GM23248 (cell line): ENCODE measurements around the gene ELMO1. TPM values are rescaled to one million over a fixed set of nuclear protein-coding genes. Genes with fewer than 3 reads are reported as not detected.
A peak's percentile ranks its signal among the peaks of the same experiment; 100 is the strongest.

ENCODE experiments used
- DNase-seq: peaks from one replicate; pipeline ENCODE4 v3.0.0-alpha.2; 2015
- H2AFZ ChIP-seq: fragments of 200-600 bp; sonication (generic); 2 replicates; pipeline ENCODE4 v1.6.1; 2016; ENCODE audit warnings: antibody characterized with exemption
- H3F3A ChIP-seq: fragments of 200-600 bp; sonication (generic); 2 replicates; pipeline ENCODE4 v1.6.1; 2016; ENCODE audit warnings: mild to moderate bottlenecking, antibody characterized with exemption, mixed run types; ENCODE audit not compliant: insufficient read depth
- H3K27ac ChIP-seq: fragments of 200-600 bp; sonication (generic); 2 replicates; pipeline ENCODE4 v1.5.1; 2016; ENCODE audit warnings: mild to moderate bottlenecking
- H3K27me3 ChIP-seq: fragments of 200-600 bp; sonication (generic); replicated peaks from 2 replicates; pipeline ENCODE4 v1.6.1; 2016; ENCODE audit warnings: mild to moderate bottlenecking; ENCODE audit not compliant: insufficient read depth
- H3K36me3 ChIP-seq: fragments of 200-600 bp; sonication (generic); 2 replicates; pipeline ENCODE4 v1.6.1; 2016; ENCODE audit warnings: low read depth, mild to moderate bottlenecking
- H3K4me1 ChIP-seq: fragments of 200-600 bp; sonication (generic); 2 replicates; pipeline ENCODE4 v1.6.1; 2016; ENCODE audit warnings: mild to moderate bottlenecking; ENCODE audit not compliant: insufficient read depth
- H3K4me2 ChIP-seq: fragments of 200-600 bp; sonication (generic); one replicate; pipeline ENCODE4 v1.6.1; 2016; ENCODE audit warnings: mild to moderate bottlenecking; ENCODE audit not compliant: unreplicated experiment
- H3K4me3 ChIP-seq: fragments of 200-600 bp; sonication (generic); 2 replicates; pipeline ENCODE4 v1.5.1; 2016; ENCODE audit warnings: mild to moderate bottlenecking
- H3K79me2 ChIP-seq: fragments of 200-600 bp; sonication (generic); 2 replicates; pipeline ENCODE4 v1.6.1; 2016; ENCODE audit warnings: mild to moderate bottlenecking; ENCODE audit not compliant: insufficient read depth
- H3K9ac ChIP-seq: fragments of 200-600 bp; sonication (generic); 2 replicates; pipeline ENCODE4 v1.6.1; 2016; ENCODE audit warnings: mild to moderate bottlenecking
- H3K9me2 ChIP-seq: fragments of 200-600 bp; sonication (generic); 2 replicates; pipeline ENCODE4 v1.6.1; 2016; ENCODE audit warnings: mixed run types, mild to moderate bottlenecking, moderate library complexity; ENCODE audit not compliant: insufficient read depth
- H3K9me3 ChIP-seq: fragments of 200-600 bp; sonication (generic); one replicate; pipeline ENCODE4 v1.6.1; 2017; ENCODE audit warnings: low read depth
- H4K20me1 ChIP-seq: fragments of 200-600 bp; sonication (generic); 2 replicates; pipeline ENCODE4 v1.6.0; 2016; ENCODE audit not compliant: insufficient read depth
- EZH2 ChIP-seq: fragments of 200-600 bp; sonication (generic); IDR thresholded peaks from 2 replicates; pipeline ENCODE4 v1.6.1; 2018; ENCODE audit warnings: antibody characterized with exemption, mild to moderate bottlenecking; ENCODE audit not compliant: insufficient read depth, poor library complexity, severe bottlenecking
- EZH2phosphoT487 ChIP-seq: fragments of 200-600 bp; sonication (generic); IDR thresholded peaks from 2 replicates; pipeline ENCODE4 v1.6.1; 2018; ENCODE audit warnings: antibody characterized with exemption, moderate library complexity, mild to moderate bottlenecking, low read depth; ENCODE audit not compliant: insufficient read depth
- WGBS, 2 experiments: methylation state at CpG; one replicate each; pipeline ENCODE4 v1.1.6; 2015 to 2017; ENCODE audit warnings: low lambda C conversion rate in 2 of 2, low coverage in 1 of 2; ENCODE audit errors: missing lambda C conversion rate in 2 of 2; 5-methylcytosine and 5-hydroxymethylcytosine counted together
- in situ Hi-C: fragments of 300-500 bp; cut with MboI; formaldehyde crosslinking; loops from 2 replicates; pipeline ENCODE4 v1.15.0; 2020
- polyA plus RNA-seq: library from polyadenylated mRNA; unstranded; fragments of >200 nt; fragmentation: Nextera tagmentation; extraction: Ambion mirVana; gene quantifications from 2 replicates; pipeline ENCODE4 v1.2.1, GENCODE V29; 2016
- total RNA-seq: library from RNA; depleted of rRNA; stranded (reverse); fragments of >200 nt; shearing (Covaris generic); gene quantifications from 2 replicates; pipeline ENCODE4 v1.2.3, GENCODE V29; 2014

ELMO1 gene
- total and polyA plus RNA-seq, 2 experiments from 2014 or later: not detected

DNA sequence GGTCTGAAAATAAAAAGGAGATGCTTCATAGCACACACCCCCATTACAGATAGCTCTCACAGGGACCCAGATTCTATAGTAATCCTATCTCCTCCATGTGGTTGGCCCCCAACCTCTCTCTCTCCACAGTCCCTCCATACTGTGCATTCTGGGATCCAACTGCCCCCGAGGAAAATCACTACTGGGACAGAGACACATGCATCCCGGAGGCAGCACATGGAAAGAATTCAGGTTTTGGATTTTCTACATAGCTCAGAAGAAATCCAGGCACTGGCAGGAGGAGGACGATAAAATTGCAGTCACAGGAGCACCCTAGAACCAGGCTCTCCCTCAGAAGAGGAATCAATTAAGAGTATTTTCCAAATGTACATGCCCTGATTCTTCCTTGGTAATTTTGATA lies 239.5 kb downstream of the ELMO1 start:
- no peak overlapping the region for H3K4me2 ChIP-seq
- no peaks in the 10 kb centered on the region for H3K9me3 ChIP-seq

DNA sequence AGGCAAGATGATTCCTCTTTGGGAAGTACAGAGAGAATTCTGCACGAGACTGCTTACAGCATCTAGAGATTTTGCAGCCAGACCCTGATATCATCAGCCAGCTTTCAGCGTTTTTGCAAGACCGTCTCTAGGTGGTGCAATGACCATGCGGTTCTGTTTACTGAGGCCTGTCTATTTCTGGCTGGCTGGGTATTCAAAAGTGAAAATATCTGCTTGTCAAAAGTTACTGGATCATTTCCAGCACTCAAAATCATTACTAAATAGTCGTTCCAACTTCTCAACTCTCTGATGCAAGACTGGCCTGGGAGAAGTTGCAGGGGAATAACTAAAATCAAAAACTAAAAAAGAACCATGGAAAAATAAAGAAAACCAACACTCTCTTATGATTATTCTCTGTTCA lies 240.1 kb downstream of the ELMO1 start:
- Histone ChIP-seq H3F3A (no peaks in the 10 kb centered on the region), H3K4me3 (no peak overlapping the region), H3K79me2 (no peaks in the 10 kb centered on the region), H3K36me3 (no peaks in the 10 kb centered on the region), H3K9ac (no peak overlapping the region), H3K4me1 (no peaks in the 10 kb centered on the region), H3K27ac (no peak overlapping the region), H3K27me3 (no peaks in the 10 kb centered on the region), H3K9me2 (no peaks in the 10 kb centered on the region), H3K9me3 (no peaks in the 10 kb centered on the region), H4K20me1 (no peaks in the 10 kb centered on the region), H3K4me2 (no peak overlapping the region), H2AFZ (no peak overlapping the region)
- in situ Hi-C loops: no loop called here
- WGBS, 2 experiments: 1 to 3% methylated on average over 5 of the region's 5 CpGs
- DNase-seq: peak; percentile 33
- TF ChIP-seq EZH2phosphoT487: no peak
- TF ChIP-seq EZH2: no peak

More for the DNA sequence above, 239.5 kb downstream of the ELMO1 start:
- in situ Hi-C loops: no loop called here
- Histone ChIP-seq H3K36me3 (no peaks in the 10 kb centered on the region), H4K20me1 (no peaks in the 10 kb centered on the region), H3K4me3 (no peak overlapping the region), H3K4me1 (no peaks in the 10 kb centered on the region), H3K9me2 (no peaks in the 10 kb centered on the region), H2AFZ (no peak overlapping the region), H3K79me2 (no peaks in the 10 kb centered on the region), H3F3A (no peaks in the 10 kb centered on the region), H3K9ac (no peak overlapping the region), H3K27me3 (no peaks in the 10 kb centered on the region), H3K27ac (no peak overlapping the region)
- no peak for TF ChIP-seq EZH2phosphoT487
- no peak for TF ChIP-seq EZH2
- no peak for DNase-seq
- WGBS, 2 experiments: 14 to 15% methylated on average over 3 of the region's 3 CpGs

GRCh38 chr7:37206192-37206591 lies 242.5 kb downstream of the ELMO1 start:
- in situ Hi-C loops: no loop called here
- H3F3A ChIP-seq: no peaks in the 10 kb centered on the region

GRCh38 chr7:37205451-37205850 lies 243.2 kb downstream of the ELMO1 start:
- in situ Hi-C loops: no loop called here
- H4K20me1 ChIP-seq: no peaks in the 10 kb centered on the region
- no peaks in the 10 kb centered on the region for H3K36me3 ChIP-seq
- no peaks in the 10 kb centered on the region for H3K27me3 ChIP-seq
- no peak for DNase-seq
- H3K9ac ChIP-seq: no peak overlapping the region
- no peak overlapping the region for H3K4me2 ChIP-seq
- H3K9me2 ChIP-seq: no peaks in the 10 kb centered on the region
- no peak overlapping the region for H2AFZ ChIP-seq
- no peak overlapping the region for H3K27ac ChIP-seq
- H3K9me3 ChIP-seq: no peaks in the 10 kb centered on the region
- no peak overlapping the region for H3K4me3 ChIP-seq
- WGBS, 2 experiments: 48 to 53% methylated on average over 6 of the region's 6 CpGs
- H3K79me2 ChIP-seq: no peaks in the 10 kb centered on the region
- TF ChIP-seq EZH2phosphoT487 (no peak), EZH2 (no peak)
- no peaks in the 10 kb centered on the region for H3F3A ChIP-seq
- no peaks in the 10 kb centered on the region for H3K4me1 ChIP-seq

More at GRCh38 chr7:37206192-37206591, 242.5 kb downstream of the ELMO1 start:
- no peaks in the 10 kb centered on the region for H3K9me2 ChIP-seq
- H3K9me3 ChIP-seq: no peaks in the 10 kb centered on the region
- H3K27me3 ChIP-seq: no peaks in the 10 kb centered on the region
- no peaks in the 10 kb centered on the region for H4K20me1 ChIP-seq
- H3K4me1 ChIP-seq: no peaks in the 10 kb centered on the region
- no peak overlapping the region for H2AFZ ChIP-seq
- WGBS, 2 experiments: 68 to 76% methylated on average over 3 of the region's 3 CpGs
- H3K4me3 ChIP-seq: no peak overlapping the region
- H3K9ac ChIP-seq: no peak overlapping the region
- H3K79me2 ChIP-seq: no peaks in the 10 kb centered on the region
- H3K27ac ChIP-seq: no peak overlapping the region
- no peak overlapping the region for H3K4me2 ChIP-seq
- TF ChIP-seq EZH2 (no peak), EZH2phosphoT487 (no peak)
- H3K36me3 ChIP-seq: no peaks in the 10 kb centered on the region
- no peak for DNase-seq

GRCh38 chr7:37201876-37202198 lies 246.8 kb downstream of the ELMO1 start:
- H3K4me1 ChIP-seq: no peaks in the 10 kb centered on the region
- H2AFZ ChIP-seq: no peak overlapping the region
- no peaks in the 10 kb centered on the region for H3K36me3 ChIP-seq
- no peak overlapping the region for H3K4me2 ChIP-seq
- in situ Hi-C loops: no loop called here
- WGBS, 2 experiments: 0 to 2% methylated on average over 2 of the region's 2 CpGs
- no peaks in the 10 kb centered on the region for H4K20me1 ChIP-seq
- no peak overlapping the region for H3K4me3 ChIP-seq
- TF ChIP-seq EZH2 (no peak), EZH2phosphoT487 (no peak)
- H3K9ac ChIP-seq: no peak overlapping the region
- H3K9me2 ChIP-seq: no peaks in the 10 kb centered on the region
- no peaks in the 10 kb centered on the region for H3K27me3 ChIP-seq
- DNase-seq: no peak
- no peaks in the 10 kb centered on the region for H3F3A ChIP-seq
- no peaks in the 10 kb centered on the region for H3K79me2 ChIP-seq
- no peaks in the 10 kb centered on the region for H3K9me3 ChIP-seq
- no peak overlapping the region for H3K27ac ChIP-seq
